Measurements from ENCODE around the gene SSU72. TPM values are rescaled to one million over a fixed set of nuclear protein-coding genes. Genes with fewer than 3 reads are reported as not detected.

Gene SSU72
- polyA plus RNA-seq, 1 donor (not counting 4 experiments of a cell fraction or from before 2014, with no cell fraction given) = 79.7 TPM

- no peaks in the 10 kb centered on the region for H3K9me3 ChIP-seq (ENCODE audit: control insufficient read depth, low read depth, low read length)
- H3K9me1 ChIP-seq (ENCODE audit: control insufficient read depth, extremely low read depth, insufficient read depth, low read length) = no peaks in the 10 kb centered on the region
- no peaks in the 10 kb centered on the region for H4K20me1 ChIP-seq (ENCODE audit: control insufficient read depth, extremely low read depth, insufficient read depth, low read length)
- TF ChIP-seq, protein P1, sequence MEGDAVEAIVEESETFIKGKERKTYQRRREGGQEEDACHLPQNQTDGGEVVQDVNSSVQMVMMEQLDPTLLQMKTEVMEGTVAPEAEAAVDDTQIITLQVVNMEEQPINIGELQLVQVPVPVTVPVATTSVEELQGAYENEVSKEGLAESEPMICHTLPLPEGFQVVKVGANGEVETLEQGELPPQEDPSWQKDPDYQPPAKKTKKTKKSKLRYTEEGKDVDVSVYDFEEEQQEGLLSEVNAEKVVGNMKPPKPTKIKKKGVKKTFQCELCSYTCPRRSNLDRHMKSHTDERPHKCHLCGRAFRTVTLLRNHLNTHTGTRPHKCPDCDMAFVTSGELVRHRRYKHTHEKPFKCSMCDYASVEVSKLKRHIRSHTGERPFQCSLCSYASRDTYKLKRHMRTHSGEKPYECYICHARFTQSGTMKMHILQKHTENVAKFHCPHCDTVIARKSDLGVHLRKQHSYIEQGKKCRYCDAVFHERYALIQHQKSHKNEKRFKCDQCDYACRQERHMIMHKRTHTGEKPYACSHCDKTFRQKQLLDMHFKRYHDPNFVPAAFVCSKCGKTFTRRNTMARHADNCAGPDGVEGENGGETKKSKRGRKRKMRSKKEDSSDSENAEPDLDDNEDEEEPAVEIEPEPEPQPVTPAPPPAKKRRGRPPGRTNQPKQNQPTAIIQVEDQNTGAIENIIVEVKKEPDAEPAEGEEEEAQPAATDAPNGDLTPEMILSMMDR (optimal IDR thresholded peaks at IDR 0.05 in 1 of 3, IDR thresholded peaks at IDR 0.05 in 1 of 3, conservative IDR thresholded peaks at IDR 0.05 in 1 of 3; ENCODE audit: extremely low read depth in 1 of 3, insufficient read depth in 2 of 3, low read length in 3 of 3) = no peak
- no peak for TF ChIP-seq EZH2 (IDR thresholded peaks at IDR 0.05; ENCODE audit: low read length)
- dilution Hi-C loops (cut with MboI; ENCODE audit: extremely low pct_ligation_motif_present, low sequenced_read_pairs) = no loop called here
- no peak overlapping the region for H3K4me3 ChIP-seq (ENCODE audit: control insufficient read depth in 2 of 3, extremely low read depth in 1 of 3, insufficient read depth in 2 of 3, low read depth in 1 of 3, low read length in 3 of 3)
- no peak overlapping the region for H3K9ac ChIP-seq (ENCODE audit: control insufficient read depth, extremely low read depth, insufficient read depth, low read length)
- no peak overlapping the region for H3K27ac ChIP-seq (ENCODE audit: control insufficient read depth, insufficient read depth, low read length)
- no peak for FAIRE-seq
- no peaks in the 10 kb centered on the region for H3K79me2 ChIP-seq (ENCODE audit: control insufficient read depth, insufficient read depth, low read length)
- no peaks in the 10 kb centered on the region for H3K4me1 ChIP-seq (ENCODE audit: control insufficient read depth, extremely low read depth, insufficient read depth, low read length)
- no peak for DNase-seq (ENCODE audit: low read depth, low spot score)
- H3K4me2 ChIP-seq (ENCODE audit: control insufficient read depth, extremely low read depth, insufficient read depth, low read depth, low read length) = no peak overlapping the region
- no peak overlapping the region for H2AFZ ChIP-seq (ENCODE audit: control insufficient read depth, low read length)
- peaks cover 11 to 20% of the 10 kb centered on the region in 2 experiments for H3K36me3 ChIP-seq (ENCODE audit: control insufficient read depth in 2 of 2, extremely low read depth in 1 of 2, insufficient read depth in 2 of 2, low read length in 2 of 2)
- no peaks in the 10 kb centered on the region for H3K27me3 ChIP-seq (ENCODE audit: control insufficient read depth, extremely low read depth, insufficient read depth, low read length)
These were observed 33.6 kb downstream of the SSU72 start for GRCh38 chr1:1540818-1541628.

DNA sequence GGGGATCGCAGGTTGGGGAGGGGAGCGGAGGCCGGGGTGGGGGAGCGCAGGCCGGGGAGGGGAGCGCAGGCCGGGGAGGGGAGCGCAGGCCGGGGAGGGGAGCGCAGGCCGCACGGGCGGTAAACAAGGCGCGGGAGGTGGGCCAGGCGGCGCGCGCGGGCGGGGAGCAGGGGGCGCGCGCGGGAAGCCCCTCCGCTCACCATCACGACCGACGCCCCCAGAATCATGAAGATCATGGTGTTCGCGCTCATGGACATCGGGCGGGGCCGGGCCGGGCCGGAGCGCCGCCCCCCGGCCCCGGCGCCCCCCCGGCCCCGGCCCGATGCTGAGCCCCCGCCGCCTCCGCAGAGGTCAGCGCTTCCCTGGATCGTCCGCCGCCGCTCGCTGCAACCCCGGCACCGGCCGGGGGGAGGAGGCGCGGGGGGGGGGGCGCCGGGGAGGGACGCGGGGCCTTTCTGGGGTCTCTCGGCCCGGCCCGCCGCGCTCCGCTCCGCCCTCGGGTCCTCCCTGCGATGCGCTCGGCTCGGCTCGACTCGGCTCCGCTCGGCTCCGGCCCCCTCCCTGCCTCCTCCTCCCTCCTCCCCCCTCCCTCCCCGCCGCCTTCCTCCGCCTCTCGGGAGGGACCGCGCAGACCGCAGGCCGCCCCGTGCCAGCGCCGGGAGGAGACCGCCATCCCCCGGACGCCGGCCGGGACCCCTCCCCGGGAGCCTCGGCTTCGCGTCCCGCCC lies 34.4 kb downstream of the SSU72 start, which contains the start of gene TMEM240:
Gene TMEM240 (minus strand): TSS at position 535 of the 728 bp plus-strand sequence. CDS start 278 bp downstream, at position 257.
- no peaks in the 10 kb centered on the region for H3K9me3 ChIP-seq (ENCODE audit: control insufficient read depth, low read depth, low read length)
- H3K79me2 ChIP-seq (ENCODE audit: control insufficient read depth, insufficient read depth, low read length) = no peaks in the 10 kb centered on the region
- peaks cover 11 to 19% of the 10 kb centered on the region in 2 experiments for H3K36me3 ChIP-seq (ENCODE audit: control insufficient read depth in 2 of 2, extremely low read depth in 1 of 2, insufficient read depth in 2 of 2, low read length in 2 of 2)
- DNase-seq (ENCODE audit: low read depth, low spot score) = no peak
- no peaks in the 10 kb centered on the region for H3K4me1 ChIP-seq (ENCODE audit: control insufficient read depth, extremely low read depth, insufficient read depth, low read length)
- no peaks in the 10 kb centered on the region for H3K27me3 ChIP-seq (ENCODE audit: control insufficient read depth, extremely low read depth, insufficient read depth, low read length)
- no peak within 1 kb of the TSS for H3K4me2 ChIP-seq (ENCODE audit: control insufficient read depth, extremely low read depth, insufficient read depth, low read depth, low read length)
- no peak within 1 kb of the TSS for H3K9ac ChIP-seq (ENCODE audit: control insufficient read depth, extremely low read depth, insufficient read depth, low read length)
- no peak within 1 kb of the TSS for H3K4me3 ChIP-seq (ENCODE audit: control insufficient read depth in 2 of 3, extremely low read depth in 1 of 3, insufficient read depth in 2 of 3, low read depth in 1 of 3, low read length in 3 of 3)
- no peak within 1 kb of the TSS for H2AFZ ChIP-seq (ENCODE audit: control insufficient read depth, low read length)
- no peak for TF ChIP-seq EZH2 (IDR thresholded peaks at IDR 0.05; ENCODE audit: low read length)
- TF ChIP-seq, protein P1 (optimal IDR thresholded peaks at IDR 0.05 in 1 of 3, IDR thresholded peaks at IDR 0.05 in 1 of 3, conservative IDR thresholded peaks at IDR 0.05 in 1 of 3; ENCODE audit: extremely low read depth in 1 of 3, insufficient read depth in 2 of 3, low read length in 3 of 3) = no peak
- H3K9me1 ChIP-seq (ENCODE audit: control insufficient read depth, extremely low read depth, insufficient read depth, low read length) = no peaks in the 10 kb centered on the region
- FAIRE-seq = no peak
- no peaks in the 10 kb centered on the region for H4K20me1 ChIP-seq (ENCODE audit: control insufficient read depth, extremely low read depth, insufficient read depth, low read length)
- no peak within 1 kb of the TSS for H3K27ac ChIP-seq (ENCODE audit: control insufficient read depth, insufficient read depth, low read length)
- dilution Hi-C loops (cut with MboI; ENCODE audit: extremely low pct_ligation_motif_present, low sequenced_read_pairs) = no loop called here

All from keratinocyte (primary cell).